ENCODE data around the gene FLYWCH2. TPM values are rescaled to one million over a fixed set of nuclear protein-coding genes. Genes with fewer than 3 reads are reported as not detected.
"Not testable (repeated sequence)": the region's sequence is repeated elsewhere in the genome, so short reads cannot be mapped to it uniquely, and the experiment has no call there.

Gene FLYWCH2
- total RNA-seq, 2 donors from 2014 or later: 52.2 to 53.2 TPM

- H3K27me3 ChIP-seq (replicated peaks; ENCODE audit: insufficient read depth): no peaks in the 10 kb centered on the region
These were observed 46.7 kb downstream of the FLYWCH2 start for GRCh38 chr16:2929693-2930092.

GRCh38 chr16:2930236-2930635 is 47.2 kb downstream of the FLYWCH2 start:
- ATAC-seq (ENCODE audit: insufficient number of reproducible peaks, low FRiP score, low read depth) (no peak), DNase-seq (ENCODE audit: low spot score) (no peak)
- no peak for TF ChIP-seq CTCF (IDR thresholded peaks at IDR 0.05)
- Histone ChIP-seq H3K4me3 (no peak overlapping the region), H3K36me3 (peaks cover 33% of the 10 kb centered on the region), H3K27me3 (replicated peaks; ENCODE audit: insufficient read depth) (no peaks in the 10 kb centered on the region), H3K4me1 (ENCODE audit: control insufficient read depth in 1 of 2, low read depth in 2 of 2) (peaks cover 0 to 5% of the 10 kb centered on the region in 2 donors), H3K9me3 (no peaks in the 10 kb centered on the region), H3K27ac (no peak overlapping the region)

More at GRCh38 chr16:2929693-2930092, 46.7 kb downstream of the FLYWCH2 start:
- peaks cover 29% of the 10 kb centered on the region for H3K36me3 ChIP-seq
- H3K27ac ChIP-seq: no peak overlapping the region
- no peaks in the 10 kb centered on the region for H3K9me3 ChIP-seq
- DNase-seq (ENCODE audit: low spot score) (no peak), ATAC-seq (ENCODE audit: insufficient number of reproducible peaks, low FRiP score, low read depth) (no peak)
- H3K4me3 ChIP-seq: no peak overlapping the region
- TF ChIP-seq CTCF (IDR thresholded peaks at IDR 0.05): no peak
- H3K4me1 ChIP-seq (ENCODE audit: control insufficient read depth in 1 of 2, low read depth in 2 of 2): peaks cover 0 to 5% of the 10 kb centered on the region in 2 donors

GRCh38 chr16:2931231-2931914 is 48.4 kb downstream of the FLYWCH2 start:
- not testable (repeated sequence) for ATAC-seq (ENCODE audit: insufficient number of reproducible peaks, low FRiP score, low read depth); DNase-seq (ENCODE audit: low spot score)
- peaks cover 41% of the 10 kb centered on the region for H3K36me3 ChIP-seq

GRCh38 chr16:2933136-2933535 is 50.1 kb downstream of the FLYWCH2 start:
- no peak for TF ChIP-seq CTCF (IDR thresholded peaks at IDR 0.05)
- DNase-seq (ENCODE audit: low spot score): no peak
- no peaks in the 10 kb centered on the region for H3K4me1 ChIP-seq (ENCODE audit: control insufficient read depth in 1 of 2, low read depth in 2 of 2)
- no peaks in the 10 kb centered on the region for H3K9me3 ChIP-seq
- peaks cover 58% of the 10 kb centered on the region for H3K36me3 ChIP-seq
- no peak overlapping the region for H3K4me3 ChIP-seq
- no peak for ATAC-seq (ENCODE audit: insufficient number of reproducible peaks, low FRiP score, low read depth)
- H3K27ac ChIP-seq: no peak overlapping the region
- H3K27me3 ChIP-seq (replicated peaks; ENCODE audit: insufficient read depth): no peaks in the 10 kb centered on the region

More at GRCh38 chr16:2931231-2931914, 48.4 kb downstream of the FLYWCH2 start:
- not testable (repeated sequence) for H3K27me3 ChIP-seq (replicated peaks; ENCODE audit: insufficient read depth); H3K27ac ChIP-seq; H3K4me1 ChIP-seq (ENCODE audit: control insufficient read depth in 1 of 2, low read depth in 2 of 2); H3K9me3 ChIP-seq; H3K4me3 ChIP-seq

GRCh38 chr16:2933701-2934100 is 50.7 kb downstream of the FLYWCH2 start:
- H3K27ac ChIP-seq: no peak overlapping the region
- peaks cover 64% of the 10 kb centered on the region for H3K36me3 ChIP-seq
- H3K4me3 ChIP-seq: no peak overlapping the region
- no peaks in the 10 kb centered on the region for H3K4me1 ChIP-seq (ENCODE audit: control insufficient read depth in 1 of 2, low read depth in 2 of 2)
- H3K9me3 ChIP-seq: no peaks in the 10 kb centered on the region
- TF ChIP-seq CTCF (IDR thresholded peaks at IDR 0.05): no peak
- DNase-seq (ENCODE audit: low spot score) (no peak), ATAC-seq (ENCODE audit: insufficient number of reproducible peaks, low FRiP score, low read depth) (no peak)
- H3K27me3 ChIP-seq (replicated peaks; ENCODE audit: insufficient read depth): no peaks in the 10 kb centered on the region

- ATAC-seq (ENCODE audit: insufficient number of reproducible peaks, low FRiP score, low read depth) (no peak), DNase-seq (ENCODE audit: low spot score) (no peak)
- no peaks in the 10 kb centered on the region for H3K9me3 ChIP-seq
- peaks cover 71% of the 10 kb centered on the region for H3K36me3 ChIP-seq
- H3K4me3 ChIP-seq: no peak overlapping the region
- no peaks in the 10 kb centered on the region for H3K4me1 ChIP-seq (ENCODE audit: control insufficient read depth in 1 of 2, low read depth in 2 of 2)
- H3K27me3 ChIP-seq (replicated peaks; ENCODE audit: insufficient read depth): no peaks in the 10 kb centered on the region
- no peak overlapping the region for H3K27ac ChIP-seq
- no peak for TF ChIP-seq CTCF (IDR thresholded peaks at IDR 0.05)
These were observed 51.4 kb downstream of the FLYWCH2 start for GRCh38 chr16:2934450-2934849.

All from thoracic aorta (tissue), 2 donors.